ENCODE data around the gene SOS2.
A peak's percentile ranks its signal among the peaks of the same experiment; 100 is the strongest.

SOS2 gene

DNA sequence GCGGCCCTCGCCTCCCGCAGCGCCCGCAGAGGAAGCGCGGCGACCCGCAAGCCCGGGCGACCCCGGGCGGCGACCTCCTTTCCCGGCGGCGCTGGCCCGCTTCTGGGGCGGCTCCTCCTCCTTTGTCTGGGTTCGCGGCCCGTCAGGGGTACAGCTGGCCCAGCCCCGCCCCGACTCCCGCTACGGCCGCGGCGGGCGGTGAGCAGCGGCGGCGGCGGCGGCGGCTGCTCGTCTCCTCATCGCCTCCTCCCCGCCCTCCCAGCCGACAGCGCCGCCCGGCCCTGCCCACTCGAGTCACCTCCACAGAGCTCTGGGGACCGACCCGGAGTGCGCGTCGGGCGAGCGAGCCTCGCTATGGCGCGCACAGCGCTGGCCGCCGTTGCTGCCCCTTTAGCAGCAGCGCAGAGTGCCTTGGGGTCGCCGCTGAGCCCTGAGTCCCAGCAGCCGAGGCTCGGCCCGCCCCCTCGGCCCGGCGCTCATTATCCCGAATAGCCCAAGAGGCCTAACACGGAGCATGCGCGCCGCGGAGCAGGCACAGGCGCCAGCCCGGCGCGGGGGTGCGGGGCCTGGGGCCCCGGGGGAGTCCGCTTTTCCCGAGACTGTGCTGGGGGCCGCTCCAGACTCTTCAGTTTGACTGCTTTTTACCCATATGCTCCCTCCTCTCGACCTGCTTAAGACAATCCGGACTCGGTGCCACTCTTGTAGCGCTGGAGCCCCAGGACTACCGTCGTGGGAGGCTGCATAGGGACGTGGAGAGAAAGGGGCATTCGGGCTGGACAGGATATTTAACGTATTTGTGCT lies at the start of gene SOS2:
Gene SOS2 (minus strand): TSS at position 104 of the 801 bp plus-strand sequence. CDS start 295 bp downstream, outside the sequence.
- DNase-seq, result peak; percentile 79

DNA sequence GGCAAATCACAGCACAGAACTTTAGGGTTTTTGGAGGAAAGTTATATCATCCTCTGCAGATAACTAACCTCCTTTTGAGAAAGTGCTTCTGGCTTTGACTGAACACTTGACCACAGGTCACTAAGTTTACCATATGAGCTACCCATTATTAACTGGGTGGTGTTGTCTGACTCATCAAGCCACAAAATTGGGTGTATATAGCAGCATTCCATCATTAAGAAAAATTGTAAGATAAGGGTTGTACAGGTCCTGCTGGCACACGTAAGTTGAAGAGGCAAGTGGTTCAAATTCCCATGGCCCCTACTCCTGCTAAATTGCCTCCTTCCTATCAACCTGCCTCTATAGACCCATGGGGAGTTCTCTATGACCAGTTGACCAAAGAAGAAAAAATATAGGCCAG lies 41.1 kb upstream of the SOS2 start:
- no peak for DNase-seq

DNA sequence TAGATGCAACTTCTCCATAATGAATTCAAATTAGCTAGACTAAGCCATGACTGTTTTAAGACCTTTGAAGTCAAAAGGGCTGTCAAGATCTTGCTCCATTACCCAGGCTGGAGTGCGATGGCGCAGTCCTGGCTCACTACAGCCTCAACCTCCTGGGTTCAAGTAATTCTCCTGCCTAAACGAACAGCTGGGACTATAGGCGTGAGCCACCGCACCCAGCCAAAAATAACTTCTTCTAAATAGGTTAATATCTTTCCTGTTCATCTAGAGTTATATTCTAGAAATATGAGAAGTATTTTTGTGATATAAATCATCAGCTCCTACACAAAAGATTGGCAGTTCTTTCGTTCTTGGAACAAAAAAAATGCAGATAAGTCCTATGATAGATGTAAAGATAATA lies 39.6 kb upstream of the SOS2 start:
- DNase-seq, result no peak

DNA sequence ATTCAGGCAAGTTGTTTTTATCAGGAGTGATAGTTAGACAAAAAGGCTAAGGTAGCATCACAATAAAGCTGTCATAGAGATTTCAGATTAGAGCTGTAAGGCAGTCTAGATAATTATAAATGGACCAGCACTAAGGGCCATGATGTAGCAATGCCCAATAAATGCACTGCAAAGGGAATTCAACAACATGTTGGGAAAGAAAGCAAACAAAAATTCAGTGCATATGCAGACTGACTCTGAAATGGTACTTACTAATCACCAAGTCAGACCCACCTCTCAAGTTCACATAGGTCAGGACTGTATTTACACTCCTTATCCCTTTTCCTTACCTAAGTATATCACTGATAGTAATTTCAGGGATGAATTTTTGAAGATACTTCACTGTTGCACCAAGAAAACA lies 33.7 kb upstream of the SOS2 start:
- no peak for DNase-seq

DNA sequence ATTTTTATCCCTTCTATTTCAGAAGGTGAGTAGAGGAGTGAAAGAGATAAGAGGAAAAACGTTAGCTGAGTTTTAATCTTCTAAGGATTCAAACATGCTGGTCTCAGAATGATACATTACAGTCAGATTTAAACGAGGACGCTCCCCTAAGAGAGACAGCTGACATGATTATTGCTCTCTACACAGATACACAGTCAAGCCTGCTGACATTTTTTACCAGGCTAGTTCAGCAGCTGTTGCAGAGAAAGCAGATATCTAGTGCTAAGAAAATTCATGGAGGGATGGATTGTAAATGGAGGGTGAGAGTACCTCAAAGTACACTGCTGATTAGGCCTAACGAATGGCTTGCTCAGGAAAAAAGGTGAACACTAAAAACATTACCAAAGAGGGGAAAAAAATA lies 31.9 kb upstream of the SOS2 start:
- DNase-seq, result no peak

DNA sequence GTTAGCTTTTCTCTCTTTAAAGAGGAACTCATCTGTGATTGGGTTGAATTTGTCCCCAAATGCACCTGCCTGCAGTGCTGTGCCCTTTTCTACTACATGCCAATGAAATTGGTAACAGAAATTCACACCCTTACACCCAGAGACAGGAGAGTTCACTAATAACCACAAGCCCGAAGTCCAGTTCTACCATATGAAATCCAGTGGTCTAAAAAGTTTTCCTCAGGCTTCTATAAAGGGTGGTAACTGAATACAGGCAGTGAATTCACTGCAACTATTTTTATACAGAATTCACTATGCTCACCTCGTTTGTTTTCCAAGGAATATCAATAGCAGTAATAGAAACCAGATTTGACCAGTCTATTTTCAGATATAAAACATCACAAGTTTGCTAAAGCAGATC lies 31.5 kb upstream of the SOS2 start:
- DNase-seq, result no peak

DNA sequence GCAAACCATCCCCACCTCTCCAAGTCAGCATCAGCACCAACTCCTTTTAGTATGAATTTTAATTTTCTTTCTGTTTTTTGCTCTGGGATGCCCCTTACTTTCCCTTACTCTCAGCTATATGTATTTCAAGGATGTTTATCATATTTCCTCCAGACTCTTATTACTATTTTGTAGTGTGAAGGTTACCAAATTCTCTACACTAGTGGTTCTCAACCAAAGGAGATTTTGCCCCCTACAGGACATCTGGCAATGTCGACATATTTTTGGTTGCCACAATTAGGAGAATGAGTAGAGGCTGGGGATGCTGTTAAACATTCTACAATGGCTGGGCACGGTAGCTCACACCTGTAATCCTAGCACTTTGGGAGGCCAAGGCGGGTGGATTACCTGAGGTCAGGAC lies 29.1 kb upstream of the SOS2 start:
- DNase-seq, result no peak

DNA sequence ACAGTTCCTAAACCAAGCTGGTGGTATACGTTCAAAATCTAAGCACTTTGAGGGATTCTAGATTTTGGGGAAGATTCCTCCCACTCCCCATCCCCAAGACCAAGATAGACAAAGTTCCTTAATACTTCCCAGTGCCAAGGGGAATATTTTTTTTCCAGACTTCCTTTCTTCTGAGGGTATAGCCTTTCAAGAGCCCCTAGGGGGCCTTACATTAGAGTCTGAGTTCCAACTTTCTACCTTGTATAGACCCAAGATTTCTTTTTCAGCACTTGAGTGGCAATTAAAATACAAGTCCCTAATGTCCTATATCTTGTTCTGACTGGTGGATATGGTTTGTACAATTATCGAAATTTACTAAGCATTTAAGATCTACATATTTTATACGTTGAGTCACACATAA lies 28.7 kb upstream of the SOS2 start:
- DNase-seq, result no peak

DNA sequence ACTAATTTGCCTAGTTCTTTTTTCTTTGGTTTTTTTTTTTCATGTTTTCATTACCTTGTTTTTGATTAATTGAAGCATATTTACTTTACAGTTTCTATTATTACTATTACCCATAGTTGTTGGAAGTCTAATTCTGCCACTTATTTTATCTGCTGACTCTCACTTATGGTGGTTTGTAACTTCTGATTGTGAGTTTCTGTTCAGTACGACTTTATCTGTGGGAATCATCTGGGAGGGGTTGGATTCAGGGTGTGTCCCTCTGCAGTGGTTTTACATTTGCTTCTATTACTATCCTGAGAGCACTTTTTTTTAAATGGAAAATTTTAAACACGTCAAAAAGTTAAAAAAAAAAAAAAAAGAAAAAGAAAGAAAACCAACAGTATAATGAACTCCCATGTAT lies 26.4 kb upstream of the SOS2 start:
- DNase-seq, result no peak

DNA sequence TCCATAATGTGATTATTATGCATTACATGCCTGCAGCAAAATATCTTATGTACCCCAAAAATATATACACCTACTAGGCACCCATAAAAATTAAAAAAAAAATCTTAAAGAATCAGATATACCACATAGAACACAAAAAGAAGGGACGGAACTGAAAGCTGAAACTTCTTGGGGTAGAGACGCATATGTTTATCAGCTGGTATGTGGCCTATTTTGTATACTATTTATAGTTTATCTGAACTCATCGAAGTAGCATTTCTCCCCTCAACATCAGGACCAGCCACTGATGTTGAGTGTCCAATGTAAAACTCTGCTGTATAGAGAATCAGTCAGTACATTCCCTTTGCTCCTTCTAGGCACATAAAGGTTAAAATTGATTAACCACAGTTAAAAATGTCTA lies 22.9 kb upstream of the SOS2 start:
- DNase-seq, result no peak

DNA sequence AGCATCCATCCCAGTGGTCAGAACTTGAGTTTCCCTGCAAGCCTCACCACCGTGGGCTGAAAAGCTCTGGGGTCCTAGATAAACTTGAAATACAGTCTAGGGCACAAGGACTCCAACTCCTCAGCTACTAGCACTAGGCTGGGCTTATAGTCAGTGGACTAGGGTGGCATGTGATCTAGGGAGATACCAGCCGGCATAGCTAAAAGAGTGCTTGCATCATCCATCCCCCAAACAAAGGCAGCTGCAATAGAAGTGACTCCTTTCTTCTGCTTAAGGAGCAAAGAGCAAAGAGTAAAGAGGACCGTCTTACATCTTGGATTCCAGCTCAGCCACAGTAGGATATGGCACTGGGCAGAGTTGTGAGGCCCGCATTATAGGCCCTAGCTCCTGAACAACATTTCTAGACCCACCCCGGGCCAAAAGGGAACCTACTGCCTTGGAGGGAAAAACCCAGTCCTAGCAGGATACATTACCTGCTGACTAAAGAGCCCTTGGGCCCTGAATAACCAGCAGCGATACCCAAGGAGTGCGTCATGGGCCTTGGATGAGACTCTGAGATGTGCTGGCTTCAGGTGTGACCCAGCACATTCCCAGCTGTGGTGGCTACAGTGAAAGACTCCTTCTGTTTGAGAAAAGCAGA lies 17.9 kb upstream of the SOS2 start:
- DNase-seq, result no peak

DNA sequence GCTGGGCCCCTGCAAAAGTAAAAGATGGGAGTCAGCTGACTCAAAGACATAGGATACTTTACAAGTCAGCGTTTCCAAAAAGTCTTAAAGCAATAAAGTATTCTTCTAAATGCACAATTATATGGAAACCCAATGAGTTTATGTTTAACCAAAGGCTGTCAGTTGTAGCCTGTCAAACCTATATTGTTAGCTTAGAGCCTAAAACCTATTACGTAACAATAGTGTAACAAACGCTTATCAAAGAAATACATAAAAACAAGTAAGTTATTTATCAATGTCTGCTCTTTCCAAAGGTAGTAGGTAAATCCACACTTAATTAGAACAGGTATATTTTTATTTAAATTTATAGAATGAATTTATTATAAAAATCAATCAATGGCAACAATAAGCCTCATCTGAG lies 15.9 kb upstream of the SOS2 start:
- DNase-seq, result no peak

DNA sequence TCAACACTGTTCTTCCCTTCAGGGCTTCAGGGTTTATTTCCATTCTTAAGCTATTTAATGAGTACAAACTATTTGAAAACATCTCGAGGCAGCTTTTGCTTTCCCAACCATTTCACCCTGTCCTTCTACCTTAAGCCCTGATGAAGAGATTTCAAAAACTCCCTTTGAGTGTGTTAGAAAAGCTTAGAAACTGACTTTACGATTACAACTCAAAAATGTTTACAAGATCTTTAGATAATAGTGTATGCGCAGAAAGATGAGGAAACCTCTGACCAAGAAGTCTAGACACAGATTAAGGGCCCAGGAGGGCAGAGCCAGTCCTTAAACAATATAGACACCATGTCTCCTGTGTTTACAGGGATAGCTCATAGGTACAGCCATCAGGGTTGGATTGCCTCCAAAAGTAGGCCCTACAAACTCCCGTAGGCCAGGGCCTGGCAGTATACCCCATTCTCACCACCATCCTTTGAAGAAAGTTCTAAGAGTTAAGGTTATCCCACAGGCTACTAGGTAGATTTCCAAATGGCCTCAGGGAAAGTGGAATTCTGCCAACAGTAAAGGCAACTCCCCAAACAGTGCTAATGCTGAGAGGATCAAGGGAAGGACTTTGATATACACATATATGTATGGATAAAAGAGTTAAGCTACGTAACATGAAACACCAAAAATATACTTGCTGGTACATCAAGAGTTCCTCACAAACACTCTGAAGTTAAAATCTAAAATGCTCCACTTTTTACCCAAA lies 11.4 kb upstream of the SOS2 start:
- no peak for DNase-seq

DNA sequence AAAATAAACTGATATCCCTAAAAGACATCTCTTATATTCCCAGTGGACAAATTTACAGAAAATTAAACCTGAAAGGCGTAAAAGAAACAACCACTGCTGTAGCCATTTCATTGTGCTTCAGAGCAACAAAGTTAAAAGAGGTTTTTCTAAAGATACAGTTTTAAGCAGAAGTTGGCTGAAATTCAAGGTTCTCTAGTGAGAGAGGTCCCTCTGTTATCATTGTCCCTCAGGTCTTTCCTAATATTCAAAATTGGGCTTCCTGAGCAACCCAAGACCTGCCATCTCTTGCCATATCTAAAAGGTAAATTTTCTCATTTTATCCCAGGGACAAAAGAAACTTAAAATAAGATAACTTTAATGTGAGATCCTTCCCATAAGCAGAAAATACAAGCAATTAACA lies 10.7 kb upstream of the SOS2 start:
- no peak for DNase-seq

DNA sequence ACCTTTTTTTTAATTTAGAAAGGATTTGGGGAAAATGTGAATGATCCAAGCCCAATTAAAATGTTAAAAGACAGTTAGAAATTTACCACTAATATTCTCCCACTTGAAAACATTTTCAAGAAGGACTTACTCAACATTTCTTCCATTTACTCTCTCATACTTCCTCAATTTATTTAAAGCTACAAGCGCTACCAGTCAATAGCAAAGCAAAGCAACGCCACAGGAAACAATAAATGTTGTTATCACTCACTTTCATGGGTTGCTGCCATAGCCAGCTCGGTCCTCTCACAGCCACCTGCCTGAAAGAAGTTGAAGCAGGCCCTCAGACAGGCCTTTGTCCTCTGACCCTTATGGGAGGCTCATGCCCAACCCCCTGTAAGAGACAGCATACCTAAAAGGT lies 6.0 kb upstream of the SOS2 start:
- DNase-seq, result no peak

DNA sequence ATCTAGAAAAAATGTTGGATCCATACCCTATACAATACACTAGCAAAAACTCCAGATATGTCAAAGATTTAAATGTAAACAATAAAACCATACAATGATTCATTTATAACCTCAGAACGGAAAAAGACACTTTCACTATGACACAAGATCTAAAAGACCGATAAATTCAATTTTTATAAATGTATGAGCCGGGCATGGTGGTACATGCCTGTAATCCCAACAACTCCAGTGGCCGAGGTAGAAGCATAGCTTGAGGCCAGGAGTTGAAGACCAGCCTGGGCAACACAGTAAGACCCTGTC lies 2.5 kb upstream of the SOS2 start:
- no peak for DNase-seq

DNA sequence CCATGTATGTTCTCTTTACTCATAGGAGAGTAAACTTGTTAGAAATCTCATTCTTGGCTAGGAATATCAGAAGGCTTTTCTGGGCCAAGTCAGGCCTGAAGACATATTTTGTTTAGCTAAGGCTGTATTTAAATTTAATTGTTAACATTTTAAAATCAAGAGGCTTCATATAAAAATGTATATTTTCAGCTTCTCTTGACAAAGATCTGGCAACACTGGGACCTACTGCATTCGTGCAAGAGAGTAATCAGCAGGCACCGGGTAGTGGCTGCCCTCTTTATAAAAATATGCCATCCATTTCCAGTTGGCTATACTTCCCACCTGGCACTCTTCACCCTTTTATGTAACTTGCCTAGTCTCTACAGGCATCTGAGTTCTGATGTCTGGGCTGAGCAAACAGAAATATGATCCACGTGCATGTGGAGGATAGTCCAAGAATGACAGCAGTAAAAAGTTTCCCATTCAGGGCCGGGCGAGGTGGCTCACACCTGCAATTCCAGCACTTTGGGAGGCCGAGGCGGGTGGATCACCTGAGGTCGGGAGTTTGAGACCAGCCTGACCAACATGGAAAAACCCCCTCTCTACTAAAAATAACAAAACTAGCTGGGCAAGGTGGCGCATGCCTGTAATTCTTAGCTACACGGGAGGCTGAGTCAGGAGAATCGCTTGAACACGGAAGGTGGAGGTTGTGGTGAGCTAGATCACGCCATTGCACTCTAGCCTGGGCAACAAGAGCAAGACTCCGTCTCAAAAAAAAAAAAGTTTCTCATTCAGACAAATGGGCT lies 2.0 kb upstream of the SOS2 start:
- DNase-seq, result no peak

DNA sequence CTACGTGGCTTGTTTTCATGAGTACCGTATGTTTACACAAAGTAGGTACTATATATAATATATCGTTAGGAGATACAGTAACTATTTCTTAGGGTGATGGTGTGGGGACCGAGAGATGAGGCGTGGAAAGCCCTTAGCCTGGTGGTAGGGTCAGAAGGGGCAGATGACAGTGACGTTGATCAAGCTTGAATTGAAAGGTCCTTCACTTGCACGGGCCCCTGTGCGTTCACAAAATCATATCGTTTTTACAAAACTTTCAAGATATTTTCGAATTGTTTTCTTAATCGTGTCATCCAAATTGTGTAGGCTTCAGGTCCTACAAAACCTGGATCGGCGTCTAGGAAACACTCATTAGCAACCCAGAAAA lies 881 bp upstream of the SOS2 start:
- no peak for DNase-seq

DNA sequence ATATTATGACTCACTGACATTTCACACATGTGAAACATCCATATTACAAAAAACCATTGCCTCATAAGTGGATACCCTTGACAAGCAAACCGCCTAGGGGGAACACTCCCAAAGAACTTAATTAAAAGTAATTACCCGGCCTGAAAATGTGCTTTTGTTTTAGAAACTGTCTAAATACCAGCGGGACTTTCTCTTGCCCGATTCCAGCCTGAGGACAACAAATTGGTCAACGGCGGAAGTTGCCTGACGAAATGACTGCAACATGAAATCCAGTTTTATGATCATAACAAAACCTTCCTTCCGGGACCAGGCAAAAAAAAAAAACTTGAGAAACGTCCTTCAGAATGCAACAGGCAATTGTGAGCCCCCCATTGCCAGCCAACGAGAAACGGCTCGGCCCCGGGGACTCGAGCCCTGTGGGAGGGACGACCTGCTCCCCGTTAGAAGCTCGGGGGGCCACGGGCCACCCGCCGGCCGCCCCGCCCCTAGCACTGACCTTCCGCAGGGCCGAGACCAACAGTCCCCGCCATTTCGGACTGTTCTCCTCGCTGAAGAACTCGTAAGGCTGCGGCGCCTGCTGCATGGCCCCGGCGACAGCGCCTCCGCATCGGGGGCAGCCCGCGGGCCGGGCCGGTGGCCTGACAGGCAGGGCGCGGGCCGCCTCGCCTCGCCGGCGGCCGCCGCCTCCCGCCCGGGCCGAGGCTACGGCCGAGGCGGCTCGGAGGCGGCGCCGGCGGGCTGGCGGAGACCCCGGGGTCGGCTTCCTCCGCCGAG lies 490 bp downstream of the SOS2 start:
- no peak for DNase-seq

DNA sequence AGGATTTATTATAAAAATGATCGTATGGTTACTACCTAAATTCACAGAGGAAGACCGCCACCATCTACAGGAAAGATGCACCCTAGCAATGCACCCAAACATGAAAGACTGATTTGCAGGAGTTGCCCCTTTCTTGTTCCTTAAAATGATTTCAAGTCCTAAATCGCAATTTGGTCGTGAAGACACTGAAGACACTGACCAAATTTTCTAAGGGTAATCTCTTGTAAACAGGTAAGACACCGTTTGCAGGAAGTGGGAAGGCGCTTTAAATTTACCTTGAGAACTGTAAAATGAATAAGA lies 1.0 kb downstream of the SOS2 start:
- no peak for DNase-seq

DNA sequence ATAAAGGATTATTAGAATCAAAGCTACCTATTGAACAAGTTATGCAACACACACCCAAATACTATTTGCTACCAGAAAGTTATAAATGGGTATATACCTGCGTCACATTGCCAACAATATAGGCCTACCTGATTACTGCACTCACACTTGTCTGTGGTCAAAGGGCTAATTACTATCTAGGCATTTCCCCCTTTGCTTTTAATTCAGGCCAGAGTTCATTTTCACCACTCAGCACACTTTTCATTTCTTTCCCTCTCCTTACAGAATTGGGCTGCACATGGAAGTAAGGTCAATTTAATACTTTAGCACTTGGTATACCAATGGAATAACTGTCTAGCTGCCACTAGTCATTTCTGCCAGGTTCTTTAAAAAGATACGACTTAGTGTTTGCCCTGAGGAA lies 1.7 kb downstream of the SOS2 start:
- no peak for DNase-seq

DNA sequence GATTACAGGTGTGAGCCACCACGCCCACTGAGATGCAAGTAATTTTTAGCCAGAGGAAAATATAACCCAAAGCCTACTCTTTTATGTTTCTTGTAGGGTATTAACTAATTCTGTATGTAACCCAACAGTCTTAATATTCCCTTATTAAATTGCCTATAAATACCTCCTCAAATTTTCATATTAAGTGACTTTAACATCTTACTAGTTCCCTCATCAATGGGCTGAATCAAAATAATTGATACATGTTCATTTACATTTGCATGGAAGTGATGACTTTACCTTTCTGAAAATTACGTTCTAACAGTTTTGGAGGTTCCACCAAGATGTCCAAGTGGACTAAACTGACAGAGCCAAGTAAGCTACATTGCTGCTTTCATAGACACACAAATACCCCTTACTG lies 3.1 kb downstream of the SOS2 start:
- no peak for DNase-seq

DNA sequence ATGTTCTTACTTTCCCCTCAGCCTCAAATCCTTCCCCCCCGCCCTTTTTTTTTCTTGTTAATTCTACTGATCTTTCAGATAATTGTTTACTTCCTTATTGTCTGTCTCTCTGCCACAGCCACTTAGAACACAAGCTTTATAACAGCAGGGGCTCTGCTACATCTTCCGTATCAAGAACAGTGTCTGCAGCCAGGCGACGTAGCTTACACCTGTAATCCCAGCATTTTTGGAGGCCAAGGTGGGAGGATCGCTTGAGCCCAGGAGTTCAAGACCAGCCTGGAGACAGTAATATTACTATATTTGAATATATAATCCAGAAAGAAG lies 5.4 kb downstream of the SOS2 start:
- no peak for DNase-seq

All from NCI-H524 treated with DMSO at 0.1 percent for 48 hours (cell line).